NCI-H748 treated with DMSO at 0.1 percent for 48 hours (cell line): Measurements from ENCODE around the gene ANAPC16.
A peak's percentile ranks its signal among the peaks of the same experiment; 100 is the strongest.
"Not testable (repeated sequence)": the region's sequence is repeated elsewhere in the genome, so short reads cannot be mapped to it uniquely, and the experiment has no call there.

Experiments
- DNase-seq: peaks from one replicate; lab custom pipeline; 2025; lab: John Stamatoyannopoulos, UW

The ANAPC16 gene

GRCh38 chr10:72211832-72212231 lies 4.0 kb upstream of the ANAPC16 start:
- DNase-seq, result not testable (repeated sequence)

DNA sequence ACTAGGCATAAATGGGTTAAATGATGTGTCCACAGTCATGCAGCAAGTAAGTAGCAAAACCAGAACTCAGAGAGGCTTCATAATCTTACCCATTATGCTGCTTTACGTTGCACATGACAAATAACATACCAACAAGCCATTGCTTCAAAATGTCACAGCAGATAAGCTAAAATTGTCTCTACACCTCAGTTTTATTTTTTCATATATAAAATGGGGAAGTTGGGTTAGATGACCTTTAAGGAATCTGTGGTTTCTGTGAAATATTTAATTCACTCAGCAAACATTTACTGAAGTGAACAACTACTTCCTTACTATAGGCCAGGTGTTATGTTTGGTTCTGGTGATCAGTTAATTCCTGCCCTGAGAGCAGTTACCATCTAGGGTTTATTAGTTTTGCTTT lies 2.5 kb downstream of the ANAPC16 start:
- no peak for DNase-seq

- DNase-seq, result no peak
Observed at GRCh38 chr10:72218726-72219125, 2.9 kb downstream of the ANAPC16 start.

DNA sequence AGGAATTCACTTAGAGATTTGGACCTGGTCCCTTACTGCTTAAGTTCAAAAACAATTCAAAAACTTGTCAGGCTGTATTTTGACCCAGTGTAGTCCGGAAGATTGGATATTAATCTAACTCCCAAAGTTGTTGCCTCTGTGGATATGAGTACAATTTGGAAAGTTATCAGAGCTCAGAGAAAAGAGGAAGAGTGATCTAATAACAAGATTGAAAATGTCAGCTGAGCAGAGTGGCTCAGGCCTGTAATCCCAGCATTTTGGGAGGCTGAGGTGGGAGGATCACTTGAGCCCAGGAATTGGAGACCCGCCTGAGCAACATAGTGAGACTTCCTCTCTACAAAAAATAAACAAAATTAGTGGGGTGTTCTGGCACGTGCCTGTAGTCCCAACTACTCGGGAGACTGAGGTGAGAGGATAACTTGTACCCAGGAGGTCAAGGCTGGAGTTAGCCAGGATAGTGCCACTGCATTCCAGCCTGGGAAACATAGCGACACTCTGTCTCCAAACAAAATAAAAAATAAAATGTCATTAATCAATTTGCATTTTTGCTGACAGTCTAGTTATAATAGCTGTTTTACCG lies 3.5 kb downstream of the ANAPC16 start:
- DNase-seq, result no peak

DNA sequence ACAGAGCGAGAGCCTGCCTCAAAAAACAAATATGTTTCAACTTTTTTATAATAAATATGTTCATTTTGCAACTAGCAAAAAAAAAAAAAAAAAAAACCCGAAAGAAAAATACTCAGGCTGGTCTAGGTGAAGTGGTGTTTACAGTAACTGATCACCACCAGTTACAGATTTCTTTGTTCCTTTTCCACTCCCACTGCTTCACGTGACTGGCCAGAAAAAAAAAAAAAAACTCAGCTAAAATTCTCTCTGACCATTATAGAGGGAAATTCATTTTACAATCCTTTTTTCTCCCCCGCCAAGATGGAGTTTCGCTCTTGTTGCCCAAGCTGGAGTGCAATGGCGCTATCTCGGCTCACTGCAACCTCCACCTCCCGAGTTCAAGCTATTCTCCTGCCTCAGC lies 4.8 kb downstream of the ANAPC16 start:
- DNase-seq, result no peak

DNA sequence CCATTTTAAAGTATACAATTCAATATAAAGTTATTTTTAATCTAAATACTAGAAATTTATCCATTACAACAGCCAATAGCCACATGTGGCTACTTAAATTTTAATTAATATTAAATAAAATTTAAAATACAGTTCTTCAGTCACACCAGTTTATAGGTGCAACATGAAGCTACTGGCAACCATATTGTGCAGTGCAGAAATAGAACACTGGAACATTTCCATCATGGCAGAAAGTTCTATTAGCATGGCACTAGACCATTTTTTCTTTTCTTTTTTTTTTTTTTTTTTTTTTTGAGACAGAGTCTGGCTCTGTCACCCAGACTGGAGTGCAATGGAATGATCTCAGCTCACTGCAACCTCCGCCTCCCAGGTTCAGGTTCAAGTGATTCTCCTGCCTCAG lies 5.5 kb downstream of the ANAPC16 start:
- no peak for DNase-seq

GRCh38 chr10:72223743-72224101 lies 7.9 kb downstream of the ANAPC16 start:
- DNase-seq, result no peak

DNA sequence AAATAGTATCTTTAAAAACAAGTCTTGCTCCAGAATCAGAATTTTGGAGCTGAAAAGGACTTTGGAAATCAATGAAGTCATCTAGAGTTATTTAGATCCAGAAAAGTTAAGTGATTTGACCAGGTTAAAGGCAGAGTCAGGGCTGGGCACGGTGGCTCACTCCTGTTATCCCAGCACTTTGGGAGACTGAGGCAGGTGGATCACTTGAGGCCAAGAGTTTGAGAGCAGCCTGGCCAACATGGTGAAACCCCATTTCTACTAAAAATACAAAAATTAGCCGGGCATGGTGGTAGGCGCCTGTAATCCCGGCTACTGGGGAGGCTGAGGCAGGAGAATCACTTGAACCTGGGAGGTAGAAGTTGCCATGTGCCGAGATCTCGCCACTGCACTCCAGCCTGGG lies 8.4 kb downstream of the ANAPC16 start:
- not testable (repeated sequence) for DNase-seq

GRCh38 chr10:72226418-72227027 lies 10.7 kb downstream of the ANAPC16 start:
- DNase-seq, result no peak

- no peak for DNase-seq
Observed at GRCh38 chr10:72227826-72228225, 12.0 kb downstream of the ANAPC16 start.

DNA sequence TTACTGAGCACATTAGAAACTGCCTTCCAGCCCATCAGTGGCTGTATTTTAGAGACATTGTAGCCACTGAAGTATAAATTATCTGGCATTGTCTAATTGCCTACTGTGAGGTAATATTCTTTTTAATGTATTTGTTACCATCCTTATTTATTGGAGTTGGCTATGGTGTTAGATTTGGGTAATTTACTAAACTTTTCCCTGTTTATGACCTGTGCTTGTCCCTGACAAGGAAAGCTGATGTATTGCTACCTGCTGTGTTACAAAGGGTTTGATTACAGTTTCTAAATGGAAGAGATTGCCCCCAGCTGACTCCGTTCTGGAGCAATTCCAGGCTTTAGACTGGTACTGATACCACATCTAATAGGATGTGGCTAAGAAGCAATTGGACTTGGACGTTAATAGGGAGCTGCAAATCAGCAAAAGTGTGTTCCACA lies 12.5 kb downstream of the ANAPC16 start:
- DNase-seq, result peak; percentile 64

GRCh38 chr10:72229261-72230251 lies 13.7 kb downstream of the ANAPC16 start:
- DNase-seq, result peak; percentile 12

DNA sequence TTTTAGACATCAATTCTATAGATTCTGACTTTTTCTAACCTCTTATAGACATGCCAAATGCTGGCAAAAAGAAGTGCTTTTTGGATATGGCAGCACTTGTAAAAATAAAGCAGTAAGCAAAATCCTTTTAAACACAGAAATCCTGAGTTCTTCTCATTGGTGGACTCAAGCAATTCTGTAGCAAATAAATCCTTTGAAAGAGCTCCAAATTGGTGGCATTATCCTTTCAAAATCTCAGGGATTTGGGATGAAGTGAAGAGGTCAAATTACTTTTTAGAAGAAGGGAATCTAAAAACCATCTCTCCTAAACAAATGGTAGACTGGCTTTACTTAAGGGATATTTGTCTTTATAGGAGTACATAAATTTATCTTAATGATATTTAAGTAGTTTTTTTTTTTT lies 17.8 kb downstream of the ANAPC16 start:
- DNase-seq, result no peak

GRCh38 chr10:72234560-72235095 lies 18.8 kb downstream of the ANAPC16 start:
- DNase-seq, result no peak

- DNase-seq, result no peak
Observed at GRCh38 chr10:72235544-72236279, 19.9 kb downstream of the ANAPC16 start.

DNA sequence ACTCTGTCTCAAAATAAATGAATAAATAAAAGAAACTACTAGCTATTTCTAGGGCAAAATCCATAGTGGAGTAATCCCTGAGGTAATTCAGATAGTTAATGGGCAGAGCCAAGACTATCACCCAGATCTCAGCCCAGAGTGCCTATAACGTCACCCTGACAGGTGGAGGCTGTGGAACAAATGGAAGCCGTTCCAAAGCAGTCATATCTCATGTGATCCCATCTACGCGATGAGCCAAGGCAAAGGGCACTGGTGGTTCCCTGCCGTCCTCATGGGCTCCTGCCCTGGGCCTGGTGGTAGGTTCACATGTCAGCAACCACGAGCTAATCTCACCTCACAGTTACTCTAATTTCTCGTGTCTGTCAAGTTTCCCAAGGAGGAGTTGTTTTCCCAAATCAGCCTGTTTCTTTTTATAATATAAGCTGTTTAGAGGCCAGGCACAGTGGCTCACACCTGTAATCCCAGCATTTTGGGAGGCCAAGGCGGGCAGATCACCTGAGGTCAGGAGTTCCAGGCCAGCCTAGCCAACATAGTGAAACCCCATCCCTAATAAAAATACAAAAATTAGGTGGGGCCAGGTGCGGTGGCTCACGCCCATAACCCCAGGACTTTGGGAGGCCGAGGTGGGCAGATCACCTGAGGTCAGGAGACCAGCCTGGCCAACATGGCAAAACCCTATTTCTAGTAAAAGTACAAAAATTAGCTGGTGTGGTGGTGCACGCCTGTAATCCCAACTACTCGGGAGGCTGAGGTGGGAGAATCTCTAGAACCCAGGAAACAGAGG lies 22.8 kb downstream of the ANAPC16 start:
- no peak for DNase-seq

- no peak for DNase-seq
Observed at GRCh38 chr10:72239409-72239808, 23.6 kb downstream of the ANAPC16 start.

DNA sequence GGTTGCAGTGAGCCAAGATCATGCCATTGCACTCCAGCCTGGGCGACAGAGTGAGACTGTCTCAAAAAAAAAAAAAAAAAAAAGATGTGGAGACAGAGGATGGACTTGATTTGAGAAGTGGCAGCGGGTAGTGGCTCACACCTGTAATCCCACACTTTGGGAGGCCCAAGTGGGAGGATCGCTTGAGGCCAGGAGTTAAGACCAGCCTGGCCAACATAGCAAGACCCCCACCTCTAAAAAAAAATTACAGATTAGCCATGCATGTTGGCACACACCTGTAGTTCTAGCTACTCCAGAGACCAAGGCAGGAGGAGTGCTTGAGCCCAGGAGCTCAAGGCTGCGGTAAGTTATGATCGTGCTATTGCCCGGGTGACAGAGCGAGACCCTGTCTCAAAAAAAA lies 24.6 kb downstream of the ANAPC16 start:
- no peak for DNase-seq

- no peak for DNase-seq
Observed at GRCh38 chr10:72241691-72242252, 26.0 kb downstream of the ANAPC16 start.

DNA sequence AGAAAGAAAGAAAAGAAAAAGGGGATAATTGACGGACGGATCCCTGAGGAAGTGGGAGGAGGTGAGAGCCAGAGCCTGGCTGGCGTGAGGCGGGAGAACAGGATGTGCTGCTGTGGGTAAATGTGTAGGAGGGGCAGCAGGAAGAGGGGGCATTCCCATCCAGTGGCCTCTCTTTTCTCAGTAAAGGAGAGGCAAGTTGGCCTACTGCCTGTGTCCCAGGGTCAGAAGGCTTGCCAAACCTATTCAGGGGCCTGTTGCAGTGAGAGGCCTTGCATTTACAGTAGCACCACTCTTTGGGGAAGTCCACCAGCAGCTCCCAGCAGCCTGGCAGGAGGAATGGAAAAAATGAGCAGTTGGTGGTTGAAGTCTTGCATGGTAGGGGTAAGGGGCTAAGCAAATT lies 26.9 kb downstream of the ANAPC16 start:
- DNase-seq, result no peak
